Neuronal stem cell (in vitro differentiated cells): ENCODE data around the gene TP63.

Experiments
- DNase-seq: peaks from one replicate; pipeline ENCODE4 v3.0.0-alpha.2; 2013; ENCODE audit warnings: low spot score
- H2AFZ ChIP-seq: one replicate; pipeline ENCODE4 v1.6.1; 2013; ENCODE audit warnings: mild to moderate bottlenecking, low read length, inconsistent platforms
- H2AK5ac ChIP-seq: 2 replicates; pipeline ENCODE4 v1.6.1; 2013; ENCODE audit warnings: low read depth, mild to moderate bottlenecking, inconsistent platforms, low read length, moderate library complexity, mixed read lengths
- H2BK120ac ChIP-seq: 2 replicates; pipeline ENCODE4 v1.6.1; 2013; ENCODE audit warnings: low read depth, mild to moderate bottlenecking, inconsistent platforms, low read length, moderate library complexity, mixed read lengths
- H2BK12ac ChIP-seq: one replicate; pipeline ENCODE4 v1.6.1; 2013; ENCODE audit warnings: low read length, inconsistent platforms
- H2BK15ac ChIP-seq: 2 replicates; pipeline ENCODE4 v1.6.1; 2013; ENCODE audit warnings: mild to moderate bottlenecking, low read length, inconsistent platforms, mixed read lengths
- H2BK5ac ChIP-seq: one replicate; pipeline ENCODE4 v1.6.1; 2013; ENCODE audit warnings: inconsistent platforms, mild to moderate bottlenecking, low read length, moderate library complexity
- H3K14ac ChIP-seq: one replicate; pipeline ENCODE4 v1.6.1; 2013; ENCODE audit warnings: low read length, inconsistent platforms
- H3K18ac ChIP-seq: 2 replicates; pipeline ENCODE4 v1.6.1; 2013; ENCODE audit warnings: low read length, inconsistent platforms
- H3K23ac ChIP-seq: 2 replicates; pipeline ENCODE4 v1.6.1; 2013; ENCODE audit warnings: low read depth, mild to moderate bottlenecking, mixed read lengths, low read length, inconsistent platforms; ENCODE audit not compliant: poor library complexity
- H3K27ac ChIP-seq: replicated peaks from 3 replicates; pipeline ENCODE4 v1.5.1; 2013; ENCODE audit warnings: low read length, inconsistent platforms
- H3K27me3 ChIP-seq, 3 experiments: 2 replicates each; pipeline ENCODE4 v1.6.1; 2013; ENCODE audit warnings: low read length in 3 of 3, mild to moderate bottlenecking in 2 of 3, inconsistent platforms in 1 of 3, low read depth in 1 of 3, mixed read lengths in 1 of 3, moderate library complexity in 1 of 3; ENCODE audit not compliant: control insufficient read depth in 3 of 3, insufficient read depth in 3 of 3
- H3K36me3 ChIP-seq, 2 donors: replicated peaks in 1 of 2; 2 replicates each; pipeline ENCODE4 v1.6.1; 2013; ENCODE audit warnings: low read length in 2 of 2; ENCODE audit not compliant: control insufficient read depth in 2 of 2, insufficient read depth in 2 of 2
- H3K4ac ChIP-seq: 2 replicates; pipeline ENCODE4 v1.6.1; 2013; ENCODE audit warnings: inconsistent platforms, mild to moderate bottlenecking, low read length, moderate library complexity
- H3K4me1 ChIP-seq, 2 donors: 1 replicate in 1 of 2; 2 replicates in 1 of 2; pipeline ENCODE4 v1.6.1; 2013; ENCODE audit warnings: low read length in 2 of 2, low read depth in 1 of 2; ENCODE audit not compliant: control insufficient read depth in 2 of 2, insufficient read depth in 1 of 2
- H3K4me2 ChIP-seq: one replicate; pipeline ENCODE4 v1.6.1; 2013; ENCODE audit warnings: mild to moderate bottlenecking, low read length, inconsistent platforms; ENCODE audit not compliant: insufficient read depth, poor library complexity, severe bottlenecking
- H3K4me3 ChIP-seq, 2 donors: 2 replicates each; pipeline ENCODE4 v1.5.1; 2013; ENCODE audit warnings: low read length in 2 of 2, mild to moderate bottlenecking in 2 of 2, inconsistent platforms in 1 of 2, moderate library complexity in 1 of 2
- H3K79me1 ChIP-seq: one replicate; pipeline ENCODE4 v1.6.1; 2013; ENCODE audit warnings: low read depth, mild to moderate bottlenecking, inconsistent platforms, low read length, moderate library complexity
- H3K9ac ChIP-seq: one replicate; pipeline ENCODE4 v1.6.1; 2013; ENCODE audit warnings: mild to moderate bottlenecking, low read depth, low read length, inconsistent platforms; ENCODE audit not compliant: poor library complexity
- H3K9me3 ChIP-seq, 2 donors: replicated peaks in 1 of 2; 2 replicates each; pipeline versions ENCODE3 to v1.6.1; 2013; ENCODE audit warnings: low read length in 2 of 2, mild to moderate bottlenecking in 2 of 2, inconsistent platforms in 1 of 2, low read depth in 1 of 2, mixed read lengths in 1 of 2, moderate library complexity in 1 of 2; ENCODE audit not compliant: control insufficient read depth in 2 of 2, insufficient read depth in 1 of 2
- H4K8ac ChIP-seq: one replicate; pipeline ENCODE4 v1.6.1; 2013; ENCODE audit warnings: low read depth, mild to moderate bottlenecking, inconsistent platforms, low read length, moderate library complexity
- H4K91ac ChIP-seq: one replicate; pipeline ENCODE4 v1.6.1; 2013; ENCODE audit warnings: low read length, low read depth, mild to moderate bottlenecking, inconsistent platforms; ENCODE audit not compliant: poor library complexity
- WGBS, 2 donors: extraction: QIAGEN DNeasy Blood & Tissue Kit; methylation state at CpG; one replicate each; pipeline ENCODE4 v1.1.7; 2013; ENCODE audit warnings: missing lambda C conversion rate in 2 of 2, mixed read lengths in 1 of 2; ENCODE audit not compliant: insufficient read length in 2 of 2, insufficient replicate concordance in 1 of 2; ENCODE audit errors: extremely low coverage in 2 of 2; 5-methylcytosine and 5-hydroxymethylcytosine counted together

Gene TP63

DNA sequence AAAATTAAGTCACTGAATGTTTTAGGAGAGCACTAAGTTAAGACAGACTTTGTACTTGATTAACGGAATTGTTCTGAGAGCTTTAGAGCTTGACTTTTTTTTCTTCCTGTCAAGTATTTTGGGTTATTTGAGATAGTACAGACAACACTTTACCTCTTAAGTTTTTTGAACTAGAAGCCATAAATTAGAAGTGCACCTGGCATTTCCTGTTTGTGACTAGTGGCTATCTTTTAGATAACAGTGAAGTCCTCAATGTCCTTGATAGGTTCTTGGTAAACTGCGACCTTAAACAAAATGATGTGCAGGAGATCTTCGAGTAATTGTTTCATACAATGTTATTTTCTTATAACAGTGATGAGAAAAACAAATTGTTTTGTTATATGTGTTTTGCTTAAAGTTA, 213.9 kb downstream of the TP63 start:
- no peak overlapping the region for H2BK15ac ChIP-seq
- H3K23ac ChIP-seq = no peak overlapping the region
- H3K18ac ChIP-seq = no peak overlapping the region
- no peaks in the 10 kb centered on the region for H3K9me3 ChIP-seq
- H3K4me2 ChIP-seq = no peak overlapping the region
- no peak overlapping the region for H3K14ac ChIP-seq
- H3K4me3 ChIP-seq = no peak overlapping the region
- H2BK12ac ChIP-seq = no peak overlapping the region
- H3K27ac ChIP-seq = no peak overlapping the region
- no peaks in the 10 kb centered on the region for H3K36me3 ChIP-seq
- H3K4me1 ChIP-seq = no peaks in the 10 kb centered on the region
- no peak overlapping the region for H4K91ac ChIP-seq
- no peak overlapping the region for H3K9ac ChIP-seq
- WGBS, 2 donors = no CpG with 5 or more reads among the region's 3 CpGs
- H2AK5ac ChIP-seq = no peak overlapping the region
- H2BK120ac ChIP-seq = no peak overlapping the region
- H3K4ac ChIP-seq = no peak overlapping the region
- no peaks in the 10 kb centered on the region for H3K79me1 ChIP-seq
- H2BK5ac ChIP-seq = no peak overlapping the region
- no peak overlapping the region for H2AFZ ChIP-seq
- no peak overlapping the region for H4K8ac ChIP-seq
- peaks cover 0 to 4% (median 0%) of the 10 kb centered on the region in 3 experiments for H3K27me3 ChIP-seq
- DNase-seq = no peak

DNA sequence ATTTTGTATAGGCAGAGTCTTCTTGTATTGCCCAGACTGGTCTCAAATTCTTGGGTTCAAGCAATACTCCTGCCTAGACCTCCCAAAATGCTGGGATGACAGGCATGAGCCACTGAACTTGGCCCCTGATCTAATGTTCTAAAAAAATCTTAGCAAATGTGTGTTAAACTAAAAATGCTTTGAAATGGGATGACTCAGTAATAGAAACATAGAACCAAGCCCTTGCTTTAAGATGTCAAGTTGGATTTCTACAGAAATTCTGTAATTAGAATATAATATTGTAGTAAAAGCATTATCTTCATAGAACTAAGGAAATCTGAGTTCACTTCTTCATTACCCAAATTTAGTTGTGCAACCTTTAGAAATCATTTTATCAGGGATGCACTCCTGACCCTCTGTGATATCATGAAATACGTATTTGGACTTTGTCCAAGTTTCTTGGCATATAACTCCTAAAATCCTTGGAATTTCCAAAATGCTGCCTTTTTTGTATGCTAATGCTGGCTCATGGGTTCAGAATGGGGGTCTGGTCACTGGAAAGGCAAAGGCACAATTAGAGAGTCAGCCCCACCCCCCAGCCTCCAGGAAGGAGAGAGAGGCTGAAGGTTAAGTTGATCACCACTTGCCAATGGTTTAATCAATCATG, 217.3 kb downstream of the TP63 start:
- no peak overlapping the region for H3K9ac ChIP-seq
- H2BK15ac ChIP-seq = no peak overlapping the region
- H3K9me3 ChIP-seq = no peaks in the 10 kb centered on the region
- H3K18ac ChIP-seq = no peak overlapping the region
- WGBS, 2 donors = no CpG with 5 or more reads among the region's 1 CpG
- H2BK120ac ChIP-seq = no peak overlapping the region
- no peak overlapping the region for H3K27ac ChIP-seq
- no peak overlapping the region for H3K14ac ChIP-seq
- no peak overlapping the region for H4K91ac ChIP-seq
- no peak overlapping the region for H2AFZ ChIP-seq
- no peak overlapping the region for H3K4ac ChIP-seq
- no peaks in the 10 kb centered on the region for H3K27me3 ChIP-seq
- no peak overlapping the region for H2AK5ac ChIP-seq
- no peak overlapping the region for H3K23ac ChIP-seq
- H4K8ac ChIP-seq = no peak overlapping the region
- H3K4me2 ChIP-seq = no peak overlapping the region
- H2BK12ac ChIP-seq = no peak overlapping the region
- H3K36me3 ChIP-seq = no peaks in the 10 kb centered on the region
- H3K4me1 ChIP-seq = no peaks in the 10 kb centered on the region
- no peak overlapping the region for H3K4me3 ChIP-seq
- H3K79me1 ChIP-seq = no peaks in the 10 kb centered on the region
- no peak for DNase-seq
- H2BK5ac ChIP-seq = no peak overlapping the region

- no peak overlapping the region for H4K91ac ChIP-seq
- H3K4me1 ChIP-seq = no peaks in the 10 kb centered on the region
- no peak overlapping the region for H3K23ac ChIP-seq
- H2BK120ac ChIP-seq = no peak overlapping the region
- no peak overlapping the region for H3K4ac ChIP-seq
- H2AFZ ChIP-seq = no peak overlapping the region
- H3K79me1 ChIP-seq = no peaks in the 10 kb centered on the region
- no peak overlapping the region for H3K18ac ChIP-seq
- WGBS, 2 donors = no CpG with 5 or more reads among the region's 2 CpGs
- H3K4me3 ChIP-seq = no peak overlapping the region
- no peak overlapping the region for H3K27ac ChIP-seq
- H3K36me3 ChIP-seq = no peaks in the 10 kb centered on the region
- H2BK12ac ChIP-seq = no peak overlapping the region
- no peak overlapping the region for H4K8ac ChIP-seq
- H3K4me2 ChIP-seq = no peak overlapping the region
- DNase-seq = no peak
- no peak overlapping the region for H2BK15ac ChIP-seq
- no peak overlapping the region for H2BK5ac ChIP-seq
- no peaks in the 10 kb centered on the region for H3K27me3 ChIP-seq
- no peaks in the 10 kb centered on the region for H3K9me3 ChIP-seq
- H3K9ac ChIP-seq = no peak overlapping the region
- H2AK5ac ChIP-seq = no peak overlapping the region
- H3K14ac ChIP-seq = no peak overlapping the region
Observed at GRCh38 chr3:189849262-189849661, 218.1 kb downstream of the TP63 start.

GRCh38 chr3:189851682-189852081, 220.5 kb downstream of the TP63 start:
- Histone ChIP-seq H2AK5ac (no peak overlapping the region), H3K4ac (no peak overlapping the region), H2AFZ (no peak overlapping the region), H3K36me3 (no peaks in the 10 kb centered on the region), H2BK15ac (no peak overlapping the region), H3K9ac (no peak overlapping the region), H3K23ac (no peak overlapping the region), H2BK5ac (no peak overlapping the region), H4K8ac (no peak overlapping the region), H3K9me3 (no peaks in the 10 kb centered on the region), H2BK12ac (no peak overlapping the region), H4K91ac (no peak overlapping the region), H3K27ac (no peak overlapping the region), H3K79me1 (no peaks in the 10 kb centered on the region), H3K27me3 (no peaks in the 10 kb centered on the region), H3K18ac (no peak overlapping the region), H2BK120ac (no peak overlapping the region), H3K4me3 (no peak overlapping the region), H3K14ac (no peak overlapping the region), H3K4me2 (no peak overlapping the region), H3K4me1 (no peaks in the 10 kb centered on the region)
- no CpG with 5 or more reads among the region's 4 CpGs for whole genome bisulfite sequencing, 2 donors
- DNase-seq = no peak
